ENCODE measurements around the gene TMEM106A.
A peak's percentile ranks its signal among the peaks of the same experiment; 100 is the strongest.
"Not testable (repeated sequence)": the region's sequence is repeated elsewhere in the genome, so short reads cannot be mapped to it uniquely, and the experiment has no call there.

The TMEM106A gene, protein sequence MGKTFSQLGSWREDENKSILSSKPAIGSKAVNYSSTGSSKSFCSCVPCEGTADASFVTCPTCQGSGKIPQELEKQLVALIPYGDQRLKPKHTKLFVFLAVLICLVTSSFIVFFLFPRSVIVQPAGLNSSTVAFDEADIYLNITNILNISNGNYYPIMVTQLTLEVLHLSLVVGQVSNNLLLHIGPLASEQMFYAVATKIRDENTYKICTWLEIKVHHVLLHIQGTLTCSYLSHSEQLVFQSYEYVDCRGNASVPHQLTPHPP

DNA sequence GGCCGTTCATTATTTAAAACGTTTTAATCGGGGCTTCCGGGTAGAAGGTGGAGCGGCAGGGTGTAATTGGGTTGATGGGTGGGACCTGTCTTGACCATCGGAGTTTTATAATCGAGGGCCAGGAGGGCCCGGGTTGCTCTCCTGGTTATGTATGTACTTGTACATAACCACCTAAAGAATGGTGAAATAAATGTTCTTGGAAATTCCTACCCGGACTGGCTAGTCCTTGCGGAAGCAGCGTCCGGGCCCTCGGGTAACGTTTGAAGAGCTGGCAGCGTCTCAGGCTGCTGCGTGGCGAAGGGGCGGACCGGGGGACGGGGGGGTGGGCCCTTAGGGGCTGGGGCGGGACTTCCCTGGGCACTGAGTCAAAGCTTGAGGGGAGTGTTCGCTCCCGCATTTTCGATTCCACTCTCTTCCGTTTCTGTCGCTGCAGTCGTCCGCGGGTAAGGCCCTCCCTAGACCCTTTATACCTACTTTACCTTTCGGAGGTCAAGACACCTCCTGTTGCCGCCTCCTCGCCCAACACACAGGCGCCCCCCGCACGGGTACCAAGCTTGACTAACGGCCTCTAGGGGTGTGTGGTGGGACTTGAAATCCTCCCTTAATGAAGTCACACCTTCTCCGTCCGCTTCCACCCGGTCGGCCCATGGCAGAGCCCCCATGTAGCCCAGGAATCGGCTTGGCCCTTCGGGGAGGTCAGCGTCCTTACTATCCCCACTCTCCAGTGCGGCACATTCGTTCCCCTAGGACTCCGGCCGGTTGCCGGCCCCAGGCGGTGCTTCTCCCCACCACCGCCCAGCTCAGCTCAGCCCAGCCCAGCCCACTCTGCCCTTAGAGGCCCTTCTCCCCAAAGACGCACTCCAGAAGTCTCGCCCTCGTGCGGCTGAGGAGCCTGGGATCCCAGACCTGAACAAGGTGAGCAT lies at the start of gene TMEM106A:
TMEM106A (plus strand) TSS at position 396 of the 923 bp plus-strand sequence. CDS start 1,167 bp downstream, outside the sequence.
- DNase-seq = peak; percentile 1

DNA sequence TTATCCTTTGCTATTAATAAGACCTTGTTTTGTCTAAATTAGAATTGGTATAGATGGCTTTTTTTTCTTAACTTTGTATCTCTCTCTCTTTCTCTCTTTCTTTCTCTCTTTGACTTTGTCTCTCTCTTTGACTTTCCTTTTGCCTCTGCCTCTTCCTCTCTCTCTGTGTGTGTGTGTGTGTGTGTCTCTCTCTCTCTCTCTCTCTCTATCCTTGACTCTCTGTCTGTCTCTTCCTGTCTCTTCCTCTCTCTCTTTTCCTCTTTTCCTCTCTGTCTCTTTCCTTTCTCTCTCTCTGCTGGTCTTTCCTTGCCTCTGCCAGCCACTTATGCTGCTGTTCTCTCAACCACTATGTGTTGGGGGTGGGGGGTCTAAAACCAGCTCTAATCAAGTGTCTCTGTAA lies 45.7 kb upstream of the TMEM106A start:
- DNase-seq = not testable (repeated sequence)

DNA sequence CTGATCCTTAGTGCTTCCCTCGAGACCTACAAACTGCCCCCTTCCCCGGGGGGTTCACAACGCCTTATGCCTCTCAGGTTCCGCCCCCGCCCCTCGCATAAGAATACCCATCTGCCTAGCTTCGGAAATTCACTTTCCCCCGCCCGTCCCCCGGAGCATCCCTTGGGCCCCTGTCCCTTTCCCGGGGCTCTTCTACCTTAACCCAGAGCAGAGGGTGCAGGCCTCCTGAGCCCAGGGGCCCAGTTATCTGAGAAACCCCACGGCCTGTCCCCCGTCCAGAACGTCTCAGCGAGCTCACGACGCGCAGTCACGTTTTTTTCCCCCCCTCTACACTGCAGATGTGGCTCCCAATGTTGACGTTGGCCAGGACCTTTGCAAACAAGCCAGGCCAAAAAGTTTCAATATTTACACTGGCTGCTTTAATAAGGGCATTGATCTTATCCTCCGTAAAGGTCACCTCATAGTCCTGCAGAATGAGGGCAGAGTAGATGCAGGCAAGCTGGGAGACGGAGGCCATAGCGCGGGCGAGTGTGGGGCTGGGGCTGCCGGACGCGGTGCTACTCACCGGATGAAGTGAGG lies 42.0 kb upstream of the TMEM106A start:
- no peak for DNase-seq

DNA sequence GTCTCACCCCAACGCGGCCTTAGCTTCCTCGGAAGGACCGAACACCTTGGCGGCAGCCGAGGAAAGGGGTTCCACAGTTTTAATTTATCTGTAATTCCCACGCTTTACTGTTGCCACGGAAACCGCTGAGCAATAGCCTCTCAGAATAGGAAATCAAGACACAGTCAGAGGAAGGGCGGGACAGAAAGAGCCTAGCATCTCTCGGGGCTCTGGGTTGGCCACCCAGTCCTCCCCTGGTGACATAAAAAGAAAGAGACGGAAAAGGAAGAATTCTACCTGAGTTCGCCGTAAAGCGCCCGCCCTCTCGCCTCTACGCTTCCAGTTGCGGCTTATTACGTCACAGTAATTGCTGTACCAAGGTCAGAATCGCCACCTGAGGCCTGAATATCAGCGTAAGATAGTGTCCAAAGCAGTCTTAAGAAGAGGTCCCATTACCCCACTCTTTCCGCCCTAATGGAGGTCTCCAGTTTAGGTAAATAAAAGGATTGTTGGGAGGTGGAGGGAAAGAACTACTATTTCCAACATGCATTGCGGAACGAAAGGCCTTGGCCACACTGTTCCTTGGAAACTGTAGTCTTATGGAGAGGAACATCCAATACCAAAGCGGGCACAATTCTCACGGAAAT lies 41.4 kb upstream of the TMEM106A start:
- DNase-seq = peak; percentile 96

DNA sequence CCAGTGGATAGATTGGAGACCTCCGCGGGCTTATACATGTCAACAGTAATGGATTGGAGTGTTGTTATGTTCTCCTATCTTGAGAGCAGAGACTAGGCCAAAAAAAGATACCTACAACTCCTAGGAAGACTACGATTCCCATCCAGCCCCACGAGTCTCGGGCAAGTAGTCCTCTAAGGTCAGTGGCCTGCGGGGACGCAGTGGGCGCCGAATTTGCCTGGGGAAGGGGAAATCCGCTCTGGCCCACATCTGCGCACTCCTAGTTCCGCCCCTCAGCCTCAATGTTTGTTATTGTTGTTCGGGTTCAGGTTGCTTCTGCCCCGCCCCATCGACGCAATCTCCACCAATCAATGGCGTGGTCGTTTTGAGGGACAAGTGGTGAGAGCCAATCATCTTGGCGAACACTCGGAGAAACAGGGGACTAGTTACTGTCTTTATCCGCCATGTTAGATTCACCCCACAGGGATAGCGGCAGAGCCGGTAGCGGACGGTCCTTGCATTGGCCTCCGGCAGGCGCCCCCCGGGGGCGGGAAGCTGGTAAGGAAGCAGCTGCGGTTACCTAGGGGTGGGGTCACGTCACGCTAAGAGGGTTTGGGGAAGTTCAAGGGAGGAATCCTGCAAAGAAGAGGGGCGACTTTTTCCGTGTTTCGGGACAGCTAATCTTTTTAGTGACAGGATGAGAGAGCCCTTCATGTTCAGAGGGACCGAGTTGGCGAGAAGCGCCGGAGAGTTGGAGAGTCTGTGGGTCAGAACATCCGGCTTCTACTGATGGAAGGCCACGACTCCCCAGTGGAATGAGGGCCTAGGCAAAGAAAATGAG lies 40.7 kb upstream of the TMEM106A start, which contains the start of gene NBR1:
NBR1 (plus strand) TSS at position 449 of the 820 bp plus-strand sequence. CDS start 4,586 bp downstream, outside the sequence.
- DNase-seq = peak; percentile 96

DNA sequence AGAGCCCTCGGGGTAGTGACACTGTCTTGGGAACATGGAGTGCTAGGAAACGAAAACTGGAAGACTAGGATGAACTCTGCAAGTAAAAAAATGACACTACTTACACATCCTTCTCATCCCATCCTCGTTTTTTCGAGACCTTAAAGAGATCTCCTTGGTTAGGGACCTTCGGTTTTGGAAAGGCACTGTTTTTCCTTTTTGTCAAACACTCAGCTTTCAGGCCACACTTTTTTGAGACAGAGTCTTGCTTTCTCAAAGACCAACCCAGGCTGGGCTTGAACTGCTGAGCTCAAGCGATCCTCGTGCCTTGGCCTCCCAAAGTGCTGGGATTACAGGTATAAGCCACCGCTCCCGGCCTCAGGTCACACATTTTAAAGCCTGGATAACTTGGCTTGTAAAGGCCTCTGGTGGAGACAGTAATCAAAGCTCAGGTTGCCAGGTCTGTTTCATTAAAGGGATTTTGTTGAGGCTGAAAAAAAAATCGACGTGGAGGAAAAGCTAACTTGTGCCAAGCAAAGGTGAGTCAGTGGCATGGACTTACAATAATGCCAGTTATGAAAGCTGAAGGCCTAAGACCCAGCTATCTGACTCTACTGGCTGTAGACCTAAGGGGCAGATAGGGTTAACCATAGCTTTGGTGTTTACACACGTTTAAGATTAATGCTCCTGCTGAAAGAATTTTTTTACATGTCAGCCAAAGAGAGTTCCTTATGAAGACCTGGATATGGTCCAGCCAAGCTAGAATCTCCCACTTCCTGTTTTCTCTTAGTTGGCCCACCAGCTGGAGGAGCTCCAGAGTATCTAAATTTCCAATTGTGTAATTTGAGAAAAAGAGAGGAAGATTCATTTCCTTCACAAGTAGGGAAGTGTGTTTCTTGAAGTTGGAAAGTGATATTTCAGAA lies 39.8 kb upstream of the TMEM106A start:
- DNase-seq = peak; percentile 22

DNA sequence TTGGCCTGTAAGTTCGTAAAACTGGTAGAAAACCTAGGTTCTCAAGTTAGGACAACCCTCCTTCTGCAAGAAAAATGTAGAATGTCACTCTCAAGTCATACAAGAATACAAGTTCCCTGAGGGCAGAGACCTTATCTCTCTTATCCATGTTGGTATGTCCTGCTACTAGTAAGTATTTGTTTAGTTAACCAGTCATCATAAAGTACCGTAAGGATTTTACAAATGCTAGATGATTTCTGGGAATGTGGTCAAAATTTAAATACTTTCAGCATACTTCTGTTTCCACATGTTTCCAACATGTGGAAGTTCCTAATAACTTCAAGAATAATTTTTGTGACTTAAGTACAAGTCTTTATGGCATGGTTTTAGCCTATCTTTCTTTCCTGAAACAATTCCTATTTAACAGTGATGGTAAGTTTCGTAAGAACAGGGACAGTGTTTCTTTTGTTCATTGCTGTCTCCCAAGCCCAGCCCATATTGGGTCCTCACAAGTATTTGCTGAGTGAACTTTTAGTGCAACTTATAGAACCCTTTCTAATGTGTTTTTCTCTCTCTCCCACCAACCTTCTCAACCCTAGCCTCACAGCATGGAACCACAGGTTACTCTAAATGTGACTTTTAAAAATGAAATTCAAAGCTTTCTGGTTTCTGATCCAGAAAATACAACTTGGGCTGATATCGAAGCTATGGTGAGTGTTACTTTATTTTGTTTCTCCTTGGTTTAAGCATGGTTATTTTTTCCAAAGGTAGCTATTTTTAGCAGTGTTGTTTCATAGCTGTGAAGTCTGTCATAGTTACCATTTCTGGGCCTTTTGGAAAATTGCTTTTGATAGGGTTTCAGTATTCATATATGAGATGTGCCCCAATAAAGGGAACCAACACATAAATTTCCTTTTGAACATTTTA lies 36.2 kb upstream of the TMEM106A start:
- DNase-seq = no peak

DNA sequence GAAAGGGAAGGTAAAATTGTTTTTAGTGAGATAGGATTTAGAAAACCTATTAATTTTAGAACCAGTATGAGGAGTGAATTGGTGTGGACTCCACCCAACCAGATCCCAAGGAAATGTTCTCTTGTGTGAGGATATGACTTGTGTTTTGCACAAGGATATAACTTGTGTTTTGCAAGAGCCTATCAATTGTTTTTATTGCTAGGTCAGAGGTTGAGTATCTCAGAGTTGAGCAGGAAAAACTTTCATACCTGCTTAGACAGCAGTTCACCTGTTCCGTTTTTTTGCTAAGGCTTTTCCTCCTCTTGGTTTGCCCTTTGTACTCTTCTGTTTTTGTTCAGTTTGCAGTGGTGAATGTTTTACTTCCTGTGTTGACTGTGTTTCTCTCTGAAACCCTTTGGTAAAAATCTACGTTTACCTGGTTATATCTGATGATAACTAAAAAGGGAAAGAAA lies 35.5 kb upstream of the TMEM106A start:
- DNase-seq = no peak

DNA sequence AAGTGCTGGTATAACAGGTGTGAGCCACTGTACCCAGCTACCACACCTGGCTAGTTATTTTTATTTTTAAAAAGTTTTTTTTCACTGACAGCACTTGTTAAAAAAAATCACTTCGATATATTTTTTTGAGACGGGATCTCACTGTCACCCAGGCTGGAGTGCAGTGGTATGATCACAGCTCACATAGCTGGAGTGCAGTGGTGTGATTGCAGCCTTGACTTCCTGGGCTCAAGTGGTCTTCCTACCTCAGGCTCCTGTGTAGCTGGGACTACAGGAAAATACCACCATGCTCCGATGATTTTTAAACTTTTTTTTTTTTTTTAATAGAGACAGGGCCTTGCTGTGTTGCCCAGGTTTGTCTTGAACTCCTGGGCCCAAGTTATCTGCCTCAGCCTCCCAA lies 27.8 kb upstream of the TMEM106A start:
- no peak for DNase-seq

DNA sequence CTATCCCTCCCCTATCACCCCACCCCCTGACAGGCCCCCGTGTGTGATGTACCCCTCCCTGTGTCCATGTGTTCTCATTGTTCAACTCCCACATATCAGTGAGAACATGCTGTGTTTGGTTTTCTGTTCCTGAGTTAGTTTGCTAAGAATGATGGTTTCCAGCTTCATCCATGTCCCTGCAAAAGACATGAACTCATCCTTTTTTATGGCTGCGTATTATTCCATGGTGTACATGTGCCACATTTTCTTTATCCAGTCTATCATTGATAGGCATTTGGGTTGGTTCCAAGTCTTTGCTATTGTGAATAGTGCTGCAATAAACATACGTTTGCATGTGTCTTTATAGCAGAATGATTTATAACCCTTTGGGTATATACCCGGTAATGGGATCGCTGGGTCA lies 25.0 kb upstream of the TMEM106A start:
- DNase-seq = not testable (repeated sequence)

DNA sequence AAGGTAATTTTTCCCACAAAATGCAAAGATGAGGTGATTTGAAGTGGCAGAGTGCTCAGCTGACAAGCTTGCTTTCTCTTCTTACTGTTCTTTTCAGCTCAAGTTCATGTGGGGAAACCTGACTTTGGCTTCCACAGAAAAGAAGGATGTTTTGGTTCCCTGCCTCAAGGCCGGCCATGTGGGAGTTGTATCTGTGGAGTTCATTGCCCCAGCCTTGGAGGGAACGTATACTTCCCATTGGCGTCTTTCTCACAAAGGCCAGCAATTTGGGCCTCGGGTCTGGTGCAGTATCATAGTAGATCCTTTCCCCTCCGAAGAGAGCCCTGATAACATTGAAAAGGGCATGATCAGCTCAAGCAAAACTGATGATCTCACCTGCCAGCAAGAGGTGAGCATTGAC lies 18.4 kb upstream of the TMEM106A start:
- no peak for DNase-seq

DNA sequence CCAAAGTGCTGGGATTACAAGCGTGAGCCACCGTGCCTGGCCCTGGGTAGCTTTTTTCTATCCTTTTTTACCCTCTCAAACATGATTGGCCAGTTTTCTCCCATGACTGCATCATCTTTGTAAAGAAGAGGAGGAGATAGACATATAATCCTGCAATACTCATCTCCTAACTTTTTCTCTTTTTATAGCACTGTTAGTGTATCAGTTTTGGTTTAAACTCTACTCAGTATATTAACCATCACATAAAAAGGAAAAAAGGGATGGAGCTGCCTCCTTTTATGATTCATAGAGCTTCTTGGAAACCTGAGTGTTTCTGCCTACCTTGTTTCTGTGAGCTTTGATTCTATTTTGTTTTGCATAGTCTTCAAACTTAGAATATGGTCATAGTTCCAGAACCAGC lies 12.0 kb upstream of the TMEM106A start:
- DNase-seq = no peak

DNA sequence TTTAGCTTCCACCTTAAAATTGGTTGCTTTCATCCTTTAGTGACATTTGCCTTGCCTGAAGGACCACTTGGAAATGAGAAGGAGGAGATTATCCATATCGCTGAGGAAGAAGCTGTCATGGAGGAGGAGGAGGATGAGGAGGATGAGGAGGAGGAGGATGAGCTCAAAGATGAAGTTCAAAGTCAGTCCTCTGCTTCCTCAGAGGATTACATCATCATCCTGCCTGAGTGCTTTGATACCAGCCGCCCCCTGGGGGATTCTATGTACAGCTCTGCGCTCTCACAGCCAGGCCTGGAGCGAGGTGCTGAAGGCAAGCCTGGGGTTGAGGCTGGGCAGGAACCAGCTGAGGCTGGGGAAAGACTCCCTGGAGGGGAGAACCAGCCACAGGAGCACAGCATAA lies 11.5 kb upstream of the TMEM106A start:
- DNase-seq = no peak

DNA sequence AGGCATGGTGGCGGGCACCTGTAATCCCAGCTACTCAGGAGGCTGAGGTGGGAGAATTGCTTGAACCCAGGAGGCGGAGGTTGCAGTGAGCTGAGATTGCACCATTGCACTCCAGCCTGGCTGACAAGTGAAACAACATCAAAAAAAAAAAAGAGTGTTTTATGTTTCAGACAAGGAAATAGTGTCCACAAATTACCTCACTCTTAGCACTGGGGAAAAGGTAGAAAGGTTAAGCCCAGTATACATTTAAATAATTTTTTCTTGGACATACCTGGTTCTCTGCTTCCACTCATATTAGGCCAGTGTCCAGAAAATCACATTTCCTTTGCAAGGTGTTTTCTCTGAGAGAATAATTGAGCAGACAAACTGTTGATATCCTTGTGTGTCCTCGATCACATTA lies 8.7 kb upstream of the TMEM106A start:
- not testable (repeated sequence) for DNase-seq

DNA sequence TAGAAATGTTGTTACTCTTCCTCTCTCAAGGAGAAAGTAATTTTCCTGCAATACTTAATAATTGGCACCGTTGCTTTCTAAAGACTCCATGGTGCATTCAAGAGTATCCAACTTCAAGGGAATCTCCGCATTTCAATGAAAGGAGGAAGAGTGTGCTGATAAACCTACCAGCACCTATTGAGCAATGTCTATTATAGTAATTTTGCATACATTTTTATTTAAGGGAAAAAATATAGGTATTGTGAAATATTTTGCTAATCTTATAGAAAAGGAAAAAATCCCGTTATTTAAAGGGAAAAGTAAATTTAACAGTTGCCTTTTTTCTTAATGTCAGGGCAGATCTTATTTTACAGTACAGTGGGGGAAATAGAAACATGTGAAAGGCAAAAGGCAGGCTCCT lies 1.1 kb upstream of the TMEM106A start:
- DNase-seq = no peak

DNA sequence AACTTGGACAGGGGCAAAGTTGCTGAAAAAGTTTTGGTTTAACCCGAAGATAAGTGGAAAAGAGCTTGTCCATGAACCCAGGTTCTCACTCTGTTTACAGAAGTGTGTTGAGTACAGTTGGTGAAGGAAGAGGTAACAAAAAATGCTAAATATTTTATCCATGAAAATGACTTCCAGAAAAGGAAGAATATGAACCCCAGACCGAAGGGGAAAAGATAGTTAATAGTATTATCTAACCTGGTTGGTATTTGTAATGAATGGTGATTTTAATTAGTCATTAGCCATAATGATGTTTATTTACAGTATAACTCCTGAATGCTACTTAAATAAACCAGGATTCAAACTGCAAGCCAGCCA lies 574 bp upstream of the TMEM106A start:
- DNase-seq = no peak

DNA sequence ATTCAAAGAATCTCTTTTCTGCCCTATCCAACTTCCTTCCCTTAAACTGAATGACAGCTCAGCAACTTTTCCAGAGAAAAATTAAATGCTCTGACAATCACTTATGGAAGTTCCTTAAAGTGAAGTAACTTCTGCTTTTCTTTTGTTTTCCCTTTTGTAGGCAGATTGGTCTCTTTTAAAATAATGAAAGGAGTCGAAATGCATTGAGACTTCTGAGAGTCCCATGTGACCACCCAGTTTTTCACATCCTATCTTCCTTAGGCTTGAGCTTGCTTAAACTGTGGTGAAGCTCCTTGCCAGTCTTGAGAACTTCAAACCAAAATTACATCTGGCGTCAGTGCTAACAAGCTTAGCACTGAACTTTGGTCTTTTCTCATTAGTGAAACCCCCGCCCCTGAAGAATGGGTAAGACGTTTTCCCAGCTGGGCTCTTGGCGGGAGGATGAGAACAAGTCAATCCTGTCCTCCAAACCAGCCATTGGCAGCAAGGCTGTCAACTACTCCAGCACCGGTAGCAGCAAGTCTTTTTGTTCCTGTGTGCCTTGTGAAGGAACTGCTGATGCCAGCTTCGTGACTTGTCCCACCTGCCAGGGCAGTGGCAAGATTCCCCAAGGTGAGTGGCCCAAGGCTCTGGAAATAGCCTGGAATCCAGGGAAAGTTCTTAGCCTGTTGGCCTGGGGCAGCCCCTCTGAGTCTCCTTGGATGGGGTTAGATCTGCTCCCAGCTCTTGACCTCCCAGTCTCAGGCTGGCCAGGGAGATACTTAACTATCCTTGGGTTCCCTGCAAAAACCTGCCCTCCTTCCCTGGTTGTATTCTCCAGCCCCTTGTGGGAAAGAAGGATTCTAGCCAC lies 1.2 kb downstream of the TMEM106A start:
- no peak for DNase-seq

DNA sequence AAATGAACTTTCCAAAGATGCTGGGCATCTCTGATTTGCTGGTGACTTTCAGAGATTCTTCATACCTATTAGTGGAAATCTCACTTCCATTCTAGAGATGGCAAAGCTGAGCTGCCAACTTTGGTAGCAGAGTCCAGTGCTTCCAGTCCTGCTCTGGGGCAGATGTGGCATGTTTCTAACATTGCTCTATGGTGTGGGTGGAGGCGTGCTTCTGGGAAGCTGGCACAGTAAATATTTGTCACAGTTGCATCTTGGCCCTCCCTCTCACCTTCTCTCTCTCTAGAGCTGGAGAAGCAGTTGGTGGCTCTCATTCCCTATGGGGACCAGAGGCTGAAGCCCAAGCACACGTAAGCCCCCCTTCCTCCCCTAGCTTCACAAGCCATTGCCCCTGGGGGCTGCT lies 1.9 kb downstream of the TMEM106A start:
- DNase-seq = no peak

DNA sequence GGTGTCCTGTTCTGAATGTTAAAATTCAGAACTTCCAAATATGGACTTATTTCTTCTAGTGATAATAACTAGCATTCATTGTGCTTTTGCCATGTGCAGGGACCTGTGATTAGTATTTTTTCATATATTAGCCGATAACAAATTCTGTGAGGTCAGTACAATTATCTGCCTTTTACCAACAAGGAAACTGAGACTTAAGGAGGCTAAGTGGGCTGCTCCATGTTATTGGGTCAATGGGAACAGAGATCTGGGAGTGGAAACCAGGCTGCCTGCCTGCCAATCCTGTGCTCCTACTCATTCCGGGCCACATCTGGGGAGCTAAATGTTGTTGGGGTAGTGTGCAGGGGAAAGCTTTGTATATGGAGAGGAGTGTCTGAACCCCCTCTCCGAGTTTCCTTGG lies 3.7 kb downstream of the TMEM106A start:
- no peak for DNase-seq
